SK-N-SH treated with all-trans-retinoic acid at 6 μM for 48 hours (cell line): Measurements from ENCODE around the gene KCNJ16.

ENCODE experiments used
- ATAC-seq: fragments of 200-7000 bp; cut with Tn5 transposase; 3 replicates; pipeline ENCODE4 v1.9.1; 2020; ENCODE audit warnings: mild to moderate bottlenecking, moderate library complexity
- ARNTL ChIP-seq: fragments of 450-650 bp; formaldehyde crosslinking; IDR thresholded peaks from 2 replicates; pipeline ENCODE4 v1.5.0; 2020; ENCODE audit warnings: low read depth, mild to moderate bottlenecking, moderate library complexity, borderline replicate concordance
- BACH2 ChIP-seq: fragments of 250-450 bp; sonication (Bioruptor Pico); IDR thresholded peaks from 2 replicates; pipeline ENCODE4 v1.9.0; 2021; ENCODE audit warnings: mild to moderate bottlenecking, borderline replicate concordance
- CSDC2 ChIP-seq: fragments of 250-450 bp; sonication (Bioruptor Pico); IDR thresholded peaks from 2 replicates; pipeline ENCODE4 v1.5.0; 2020; ENCODE audit warnings: mild to moderate bottlenecking, moderate library complexity
- CSRNP3 ChIP-seq: fragments of 250-450 bp; sonication (Bioruptor Pico); IDR thresholded peaks from 2 replicates; pipeline ENCODE4 v1.5.1; 2021; ENCODE audit warnings: mild to moderate bottlenecking, moderate library complexity
- ESRRG ChIP-seq: fragments of 250-450 bp; sonication (Bioruptor Pico); IDR thresholded peaks from 2 replicates; pipeline ENCODE4 v1.6.1; 2021; ENCODE audit warnings: mild to moderate bottlenecking
- GLIS3 ChIP-seq: fragments of 250-450 bp; sonication (Bioruptor Pico); IDR thresholded peaks from 2 replicates; pipeline ENCODE4 v1.5.0; 2020; ENCODE audit warnings: mild to moderate bottlenecking, moderate library complexity
- ISL1 ChIP-seq: fragments of 250-450 bp; sonication (Bioruptor Pico); IDR thresholded peaks from 2 replicates; pipeline ENCODE4 v2.1.2; 2022; ENCODE audit warnings: mild to moderate bottlenecking, moderate library complexity
- PATZ1 ChIP-seq: fragments of 250-450 bp; sonication (Bioruptor Pico); IDR thresholded peaks from 2 replicates; pipeline ENCODE4 v1.8.0; 2020; ENCODE audit warnings: mild to moderate bottlenecking, moderate library complexity, borderline replicate concordance
- PPARA ChIP-seq: fragments of 250-450 bp; sonication (Bioruptor Pico); IDR thresholded peaks from 2 replicates; pipeline ENCODE4 v1.5.0; 2020; ENCODE audit warnings: mild to moderate bottlenecking, borderline replicate concordance
- RARB ChIP-seq: fragments of 250-450 bp; sonication (Bioruptor Pico); IDR thresholded peaks from 2 replicates; pipeline ENCODE4 v1.8.0; 2021; ENCODE audit warnings: mild to moderate bottlenecking, moderate library complexity
- TCF4 ChIP-seq: fragments of 250-450 bp; sonication (Bioruptor Pico); IDR thresholded peaks from 2 replicates; pipeline ENCODE4 v1.8.0; 2021; ENCODE audit warnings: mild to moderate bottlenecking, moderate library complexity, borderline replicate concordance
- TOX ChIP-seq: fragments of 250-450 bp; sonication (Bioruptor Pico); IDR thresholded peaks from 2 replicates; pipeline ENCODE4 v1.8.0; 2021; ENCODE audit warnings: mild to moderate bottlenecking, moderate library complexity, borderline replicate concordance
- ZC3H10 ChIP-seq: fragments of 250-450 bp; sonication (Bioruptor Pico); IDR thresholded peaks from 2 replicates; pipeline ENCODE4 v1.5.1; 2021; ENCODE audit warnings: mild to moderate bottlenecking, moderate library complexity
- ZFP3 ChIP-seq: fragments of 250-450 bp; sonication (Bioruptor Pico); IDR thresholded peaks from 2 replicates; pipeline ENCODE4 v1.5.0; 2020; ENCODE audit warnings: mild to moderate bottlenecking, moderate library complexity
- ZFP30 ChIP-seq: fragments of 450-650 bp; formaldehyde crosslinking; IDR thresholded peaks from 2 replicates; pipeline ENCODE4 v1.5.0; 2022; ENCODE audit warnings: mild to moderate bottlenecking, moderate library complexity
- ZNF565 ChIP-seq: fragments of 450-650 bp; formaldehyde crosslinking; conservative IDR thresholded peaks from 2 replicates; pipeline ENCODE4 v1.5.0; 2020; ENCODE audit warnings: low read depth, mild to moderate bottlenecking, moderate library complexity
- ZNF70 ChIP-seq: fragments of 450-650 bp; formaldehyde crosslinking; IDR thresholded peaks from 2 replicates; pipeline ENCODE4 v1.5.0; 2020; ENCODE audit warnings: mild to moderate bottlenecking, moderate library complexity
- ZNF8 ChIP-seq: fragments of 450-650 bp; formaldehyde crosslinking; IDR thresholded peaks from 2 replicates; pipeline ENCODE4 v1.5.0; 2020; ENCODE audit warnings: mild to moderate bottlenecking, moderate library complexity
- TF ChIP-seq, protein P1 (sequence below): fragments of 250-450 bp; sonication (Bioruptor Pico); IDR thresholded peaks from 2 replicates; pipeline ENCODE4 v1.5.1; 2020; ENCODE audit warnings: low read depth, mild to moderate bottlenecking, moderate library complexity
- TF ChIP-seq, protein P2 (sequence below): fragments of 250-450 bp; sonication (Bioruptor Pico); IDR thresholded peaks from 2 replicates; pipeline ENCODE4 v1.8.0; 2021; ENCODE audit warnings: low read depth, mild to moderate bottlenecking, moderate library complexity, borderline replicate concordance

The KCNJ16 gene

DNA sequence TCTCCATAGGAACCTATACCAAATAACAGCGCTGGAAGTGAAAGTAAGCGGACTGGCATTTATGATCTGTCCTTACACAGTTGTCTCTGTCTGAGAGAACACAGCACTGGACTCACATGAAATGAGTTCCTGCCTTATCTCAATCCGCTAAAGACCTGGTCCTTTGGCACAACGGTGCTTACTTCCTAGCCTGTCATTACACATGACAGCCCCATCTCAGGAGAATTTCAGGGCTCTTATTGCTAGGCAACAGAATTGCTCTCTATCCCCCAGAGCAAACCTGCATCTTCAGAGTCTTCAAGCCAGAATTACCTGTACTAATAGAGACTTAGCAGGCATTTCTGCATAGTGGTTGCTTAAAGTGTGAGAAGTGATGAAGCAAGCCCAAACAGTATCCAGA is 98.7 kb downstream of the KCNJ16 start:
- TF ChIP-seq ZFP3 (CRISPR knock-in tag): no peak
- ATAC-seq: no peak

- TF ChIP-seq ISL1 (CRISPR knock-in tag) (no peak), ZFP3 (CRISPR knock-in tag) (no peak), ZFP30 (CRISPR knock-in tag) (no peak), TCF4 (CRISPR knock-in tag) (no peak), ZNF70 (CRISPR knock-in tag) (no peak), TOX (CRISPR knock-in tag) (no peak), ESRRG (CRISPR knock-in tag) (no peak), GLIS3 (CRISPR knock-in tag) (no peak), PATZ1 (CRISPR knock-in tag) (no peak), ARNTL (CRISPR knock-in tag) (no peak), ZNF565 (CRISPR knock-in tag) (no peak), CSDC2 (CRISPR knock-in tag) (no peak), ZNF8 (no peak), RARB (CRISPR knock-in tag) (no peak)
- no peak for ATAC-seq
Observed at GRCh38 chr17:70181376-70181775, 106.4 kb downstream of the KCNJ16 start.

DNA sequence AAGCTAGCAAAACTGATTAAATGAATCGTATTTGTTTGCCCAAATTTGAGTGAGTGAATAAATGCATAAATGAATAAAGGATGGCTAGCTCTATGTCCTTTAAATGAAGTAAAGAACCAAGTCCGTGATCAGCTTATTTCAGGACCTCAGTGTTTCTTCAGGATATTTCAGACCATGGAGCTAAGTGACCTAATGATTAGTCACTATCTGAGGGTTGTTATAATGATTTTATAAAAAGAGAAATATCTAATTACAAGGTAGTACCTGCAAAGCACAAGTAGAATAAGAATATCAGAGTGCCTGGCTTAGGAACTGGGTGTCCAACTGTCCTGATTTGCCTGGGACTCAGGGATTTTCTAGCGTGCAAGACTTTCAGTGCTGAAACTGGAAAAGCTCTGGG is 106.8 kb downstream of the KCNJ16 start:
- TF ChIP-seq PPARA (CRISPR knock-in tag) (no peak), ZFP30 (CRISPR knock-in tag) (no peak), CSRNP3 (CRISPR knock-in tag) (no peak), RARB (CRISPR knock-in tag) (no peak)
- TF ChIP-seq, all 23 proteins: peak for 0
- no peak for ATAC-seq

DNA sequence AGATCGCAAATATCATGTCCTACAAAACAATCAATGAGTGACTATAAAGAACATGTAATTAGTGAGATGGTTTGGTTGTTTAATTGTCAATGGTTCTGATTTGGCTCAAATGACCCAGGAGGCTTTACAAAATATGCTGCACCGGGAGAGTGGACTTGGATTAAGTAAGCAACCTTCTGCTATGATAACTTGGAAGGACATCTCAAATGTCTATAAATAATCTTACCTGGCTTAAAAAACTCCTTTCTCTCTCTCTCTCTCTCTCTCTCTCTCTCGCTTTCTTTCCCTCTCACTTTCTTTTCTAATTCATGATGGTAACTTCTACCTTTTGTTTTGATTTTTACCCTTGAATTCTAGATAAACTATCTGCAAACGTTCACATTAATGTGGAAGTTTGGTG is 108.5 kb downstream of the KCNJ16 start:
- ATAC-seq: no peak
- no peak for TF ChIP-seq TOX (CRISPR knock-in tag)
- TF ChIP-seq CSDC2 (CRISPR knock-in tag): no peak
- TF ChIP-seq, protein P1, sequence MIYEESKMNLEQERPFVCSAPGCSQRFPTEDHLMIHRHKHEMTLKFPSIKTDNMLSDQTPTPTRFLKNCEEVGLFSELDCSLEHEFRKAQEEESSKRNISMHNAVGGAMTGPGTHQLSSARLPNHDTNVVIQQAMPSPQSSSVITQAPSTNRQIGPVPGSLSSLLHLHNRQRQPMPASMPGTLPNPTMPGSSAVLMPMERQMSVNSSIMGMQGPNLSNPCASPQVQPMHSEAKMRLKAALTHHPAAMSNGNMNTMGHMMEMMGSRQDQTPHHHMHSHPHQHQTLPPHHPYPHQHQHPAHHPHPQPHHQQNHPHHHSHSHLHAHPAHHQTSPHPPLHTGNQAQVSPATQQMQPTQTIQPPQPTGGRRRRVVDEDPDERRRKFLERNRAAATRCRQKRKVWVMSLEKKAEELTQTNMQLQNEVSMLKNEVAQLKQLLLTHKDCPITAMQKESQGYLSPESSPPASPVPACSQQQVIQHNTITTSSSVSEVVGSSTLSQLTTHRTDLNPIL: no peak
- TF ChIP-seq ESRRG (CRISPR knock-in tag): no peak
- TF ChIP-seq ZFP3 (CRISPR knock-in tag): no peak
- no peak for TF ChIP-seq ARNTL (CRISPR knock-in tag)
- no peak for TF ChIP-seq CSRNP3 (CRISPR knock-in tag)
- TF ChIP-seq TCF4 (CRISPR knock-in tag): no peak
- TF ChIP-seq ZC3H10 (CRISPR knock-in tag): no peak
- TF ChIP-seq, protein P2, sequence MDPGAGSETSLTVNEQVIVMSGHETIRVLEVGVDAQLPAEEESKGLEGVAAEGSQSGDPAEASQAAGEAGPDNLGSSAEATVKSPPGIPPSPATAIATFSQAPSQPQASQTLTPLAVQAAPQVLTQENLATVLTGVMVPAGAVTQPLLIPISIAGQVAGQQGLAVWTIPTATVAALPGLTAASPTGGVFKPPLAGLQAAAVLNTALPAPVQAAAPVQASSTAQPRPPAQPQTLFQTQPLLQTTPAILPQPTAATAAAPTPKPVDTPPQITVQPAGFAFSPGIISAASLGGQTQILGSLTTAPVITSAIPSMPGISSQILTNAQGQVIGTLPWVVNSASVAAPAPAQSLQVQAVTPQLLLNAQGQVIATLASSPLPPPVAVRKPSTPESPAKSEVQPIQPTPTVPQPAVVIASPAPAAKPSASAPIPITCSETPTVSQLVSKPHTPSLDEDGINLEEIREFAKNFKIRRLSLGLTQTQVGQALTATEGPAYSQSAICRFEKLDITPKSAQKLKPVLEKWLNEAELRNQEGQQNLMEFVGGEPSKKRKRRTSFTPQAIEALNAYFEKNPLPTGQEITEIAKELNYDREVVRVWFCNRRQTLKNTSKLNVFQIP (CRISPR knock-in tag): no peak
- TF ChIP-seq PPARA (CRISPR knock-in tag): no peak
- no peak for TF ChIP-seq ZNF70 (CRISPR knock-in tag)
- TF ChIP-seq ZNF8: no peak
- TF ChIP-seq ISL1 (CRISPR knock-in tag): no peak
- no peak for TF ChIP-seq BACH2 (CRISPR knock-in tag)
- TF ChIP-seq PATZ1 (CRISPR knock-in tag): no peak
- TF ChIP-seq GLIS3 (CRISPR knock-in tag): no peak
- no peak for TF ChIP-seq RARB (CRISPR knock-in tag)
- TF ChIP-seq ZFP30 (CRISPR knock-in tag): no peak
- TF ChIP-seq, all 23 proteins: peak for 0
